Kidney (tissue), 14 donors: ENCODE results near the gene ERAP2. TPM values are rescaled to one million over a fixed set of nuclear protein-coding genes. Genes with fewer than 3 reads are reported as not detected.
A peak's percentile ranks its signal among the peaks of the same experiment; 100 is the strongest.
"Not testable (repeated sequence)": the region's sequence is repeated elsewhere in the genome, so short reads cannot be mapped to it uniquely, and the experiment has no call there.

ENCODE experiments used
- DNase-seq, 5 donors: peaks; one replicate each; pipeline ENCODE4 v3.0.0-alpha.2; 2013 to 2020
- FAIRE-seq: peaks from 2 replicates; lab custom pipeline; 2012; peaks lifted over from hg19 to GRCh38; lab: Jason Lieb, UNC
- H3K27ac ChIP-seq, 2 donors: one replicate each; pipeline ENCODE4 v1.7.0; 2013; ENCODE audit warnings: low read depth in 2 of 2, low read length in 2 of 2, inconsistent platforms in 1 of 2
- H3K27me3 ChIP-seq: one replicate; pipeline ENCODE4 v1.7.1; 2013; ENCODE audit warnings: low read length, inconsistent platforms; ENCODE audit not compliant: control insufficient read depth, insufficient read depth
- H3K36me3 ChIP-seq, 3 donors: one replicate each; pipeline versions ENCODE4 v1.7.0 to v1.7.1; 2013; ENCODE audit warnings: low read length in 3 of 3, control low read depth in 1 of 3, inconsistent platforms in 1 of 3; ENCODE audit not compliant: insufficient read depth in 3 of 3, control insufficient read depth in 2 of 3
- H3K4me1 ChIP-seq, 3 donors: one replicate each; pipeline versions ENCODE4 v1.7.0 to v1.7.1; 2013; ENCODE audit warnings: low read length in 3 of 3, inconsistent platforms in 1 of 3, low read depth in 1 of 3; ENCODE audit not compliant: control insufficient read depth in 2 of 3, insufficient read depth in 2 of 3
- H3K4me3 ChIP-seq, 3 donors: one replicate each; pipeline versions ENCODE4 v1.7.0 to v1.8.1; 2013; ENCODE audit warnings: low read length in 3 of 3, control low read depth in 1 of 3, inconsistent platforms in 1 of 3
- H3K9ac ChIP-seq, 3 donors: one replicate each; pipeline versions ENCODE4 v1.7.0 to v1.7.1; 2013; ENCODE audit warnings: low read length in 3 of 3, control low read depth in 1 of 3, inconsistent platforms in 1 of 3
- H3K9me3 ChIP-seq, 3 donors: one replicate each; pipeline versions ENCODE4 v1.7.0 to v1.7.1; 2013; ENCODE audit warnings: low read length in 3 of 3, control low read depth in 1 of 3, inconsistent platforms in 1 of 3; ENCODE audit not compliant: control insufficient read depth in 2 of 3, insufficient read depth in 1 of 3
- CTCF ChIP-seq: IDR thresholded peaks from 3 replicates; pipeline ENCODE4 v1.5.1; 2012; ENCODE audit warnings: mild to moderate bottlenecking, moderate library complexity, borderline replicate concordance; ENCODE audit not compliant: insufficient read depth; ENCODE audit errors: extremely low read depth
- intact Hi-C: fragments of 100-400 bp; cut with DNase I; formaldehyde crosslinking; loops from one replicate; pipeline ENCODE4 v1.11.1; 2022
- polyA plus RNA-seq: library from polyadenylated mRNA; stranded (reverse); fragments of 350-450 nt; fragmentation: Illumina TruSeq; extraction: RNeasy Lipid Tissue Mini Kit (QIAGEN cat#74804); gene quantifications from one replicate; pipeline ENCODE4 v1.2.3, GENCODE V29; 2014; ENCODE audit warnings: low read depth, low replicate concordance; ENCODE audit not compliant: insufficient read depth
- total RNA-seq: library from RNA; stranded (reverse); fragmentation: NEBNext Ultra II Directional; extraction: Animal tissue kit (Norgen Biotek cat#: 25700); gene quantifications from one replicate; pipeline ENCODE4 v1.2.1, GENCODE V29; 2021
- donor health status: control.
- donor health status: control.
- donor health status: control.
- donor health status: control.
- donor health status: control.
- donor health status: DM: yes; HTN: yes; CAD: no.
- donor health status: Normal renal cell carcinoma (clear cell type).

The ERAP2 gene
- total and polyA plus RNA-seq, 2 donors from 2014 or later, result 8.2 to 13.8 TPM

- Histone ChIP-seq H3K9me3 (no peaks in the 10 kb centered on the region), H3K27me3 (no peaks in the 10 kb centered on the region), H3K9ac (peak overlapping the region; percentile 27 to 60 (median 57)), H3K36me3 (no peaks in the 10 kb centered on the region), H3K4me3 (peak overlapping the region; percentile 81 to 95 (median 81)), H3K4me1 (peaks cover 0 to 2% (median 0%) of the 10 kb centered on the region in 3 donors), H3K27ac (peak overlapping the region in 1 of 2 donors; percentile 43)
- no peak for TF ChIP-seq CTCF
- FAIRE-seq (no peak), DNase-seq (no peak)
- intact Hi-C loops, result no loop called here
Observed at GRCh38 chr5:96875791-96876291, 459 bp upstream of the ERAP2 start.

GRCh38 chr5:96876977-96877469 is 723 bp downstream of the ERAP2 start:
- H3K36me3 ChIP-seq, FAIRE-seq, H3K27me3 ChIP-seq, H3K9me3 ChIP-seq, H3K4me1 ChIP-seq, intact Hi-C loops: not testable (repeated sequence)
- H3K4me3 ChIP-seq, result peak overlapping the region; percentile 81 to 95 (median 81)
- peak overlapping the region in 1 of 2 donors; percentile 43 for H3K27ac ChIP-seq
- peak overlapping the region in 1 of 3 donors; percentile 38 for H3K9ac ChIP-seq
- DNase-seq, result peak in 1 of 5 donors; percentile 68

GRCh38 chr5:96879665-96880064 is 3.4 kb downstream of the ERAP2 start:
- intact Hi-C loops, result no loop called here
- no peak overlapping the region for H3K4me3 ChIP-seq
- no peak for DNase-seq
- no peak for TF ChIP-seq CTCF
- H3K27ac ChIP-seq, result no peak overlapping the region
- peaks cover 0 to 2% (median 0%) of the 10 kb centered on the region in 3 donors for H3K36me3 ChIP-seq
- H3K4me1 ChIP-seq, result peaks cover 0 to 7% (median 0%) of the 10 kb centered on the region in 3 donors
- no peak for FAIRE-seq
- no peak overlapping the region for H3K9ac ChIP-seq
- no peaks in the 10 kb centered on the region for H3K27me3 ChIP-seq
- H3K9me3 ChIP-seq, result no peaks in the 10 kb centered on the region

GRCh38 chr5:96880444-96881164 is 4.3 kb downstream of the ERAP2 start:
- no peaks in the 10 kb centered on the region for H3K9me3 ChIP-seq
- no peak overlapping the region for H3K9ac ChIP-seq
- H3K27me3 ChIP-seq, result no peaks in the 10 kb centered on the region
- DNase-seq (no peak), FAIRE-seq (no peak)
- peaks cover 0 to 5% (median 0%) of the 10 kb centered on the region in 3 donors for H3K4me1 ChIP-seq
- intact Hi-C loops, result no loop called here
- H3K27ac ChIP-seq, result peak overlapping the region in 1 of 2 donors; percentile 32
- TF ChIP-seq CTCF, result no peak
- no peak overlapping the region for H3K4me3 ChIP-seq
- H3K36me3 ChIP-seq, result peaks cover 0 to 2% (median 0%) of the 10 kb centered on the region in 3 donors
